Measurements from ENCODE around the gene SERPINA10.

Gene SERPINA10

DNA sequence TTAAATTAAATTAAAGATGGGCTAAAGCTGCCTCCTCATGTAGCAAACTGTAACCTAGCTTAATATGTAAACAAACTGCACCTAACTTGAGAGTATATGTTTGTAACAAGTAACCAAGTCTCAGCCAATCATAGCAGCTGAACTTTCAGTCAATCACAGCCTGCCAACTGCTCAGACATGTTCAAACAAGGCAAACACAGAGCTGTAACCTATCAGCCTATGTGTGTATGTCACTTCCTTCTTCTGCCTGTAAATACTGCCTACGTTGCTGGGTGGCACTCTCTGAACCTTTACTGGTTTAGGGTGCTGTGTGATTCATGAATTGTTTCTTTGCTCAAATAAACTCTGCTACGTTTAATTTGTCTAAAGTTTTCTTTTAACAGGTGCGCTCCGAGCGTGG, 27.2 kb upstream of the SERPINA10 start:
- Histone ChIP-seq H3K27me3 (no peaks in the 10 kb centered on the region), H3K4me1 (peaks cover 0 to 11% (median 0%) of the 10 kb centered on the region in 10 experiments; a peak in 4 of 20 replicates), H3K4me3 (no peak overlapping the region), H3K9me3 (replicated peaks in 1 of 11) (peaks cover 0 to 19% (median 6%) of the 10 kb centered on the region in 11 experiments; a peak in 7 of 22 replicates), H3K4me2 (peak overlapping the region in 2 of 11 experiments; percentile 9 to 53; a peak in 4 of 22 replicates), H4K20me1 (no peaks in the 10 kb centered on the region), H3K27ac (peak overlapping the region in 2 of 11 experiments; percentile 17 to 26; a peak in 2 of 22 replicates), H3K9ac (no peak overlapping the region), H3K36me3 (no peaks in the 10 kb centered on the region)
- no peak for TF ChIP-seq Cebpa-rat (IDR thresholded peaks at IDR 0.05)

GRCh38 chr14:94317259-94317658, 24.2 kb upstream of the SERPINA10 start:
- no peak overlapping the region for H3K27ac ChIP-seq
- no peak for TF ChIP-seq Cebpa-rat (IDR thresholded peaks at IDR 0.05)

DNA sequence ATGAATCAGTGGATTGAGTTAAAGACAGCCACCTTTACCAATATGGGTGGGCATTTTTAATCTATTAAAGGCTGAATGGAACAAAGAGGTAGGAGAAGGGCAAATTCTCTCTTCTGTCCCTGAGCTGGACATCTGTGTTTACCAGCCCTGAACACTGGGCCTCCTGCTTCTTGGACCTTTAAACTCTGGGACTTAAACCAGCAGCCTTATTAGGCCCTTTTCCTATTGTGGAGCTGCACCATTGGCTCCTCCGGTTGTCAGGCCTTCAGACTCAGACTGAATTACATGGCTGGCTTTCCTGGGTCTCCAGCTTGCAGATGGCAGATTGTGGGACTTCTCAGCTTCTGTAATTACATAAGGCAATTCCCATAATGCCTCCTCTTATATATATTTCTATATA, 23.6 kb upstream of the SERPINA10 start:
- Histone ChIP-seq H3K4me3 (no peak overlapping the region), H3K4me1 (peaks cover 0 to 11% (median 0%) of the 10 kb centered on the region in 10 experiments; a peak in 4 of 20 replicates), H4K20me1 (no peaks in the 10 kb centered on the region), H3K9ac (no peak overlapping the region), H3K27me3 (no peaks in the 10 kb centered on the region), H3K9me3 (replicated peaks in 1 of 11) (peaks cover 0 to 31% (median 10%) of the 10 kb centered on the region in 11 experiments; a peak in 13 of 22 replicates), H3K36me3 (no peaks in the 10 kb centered on the region), H3K4me2 (no peak overlapping the region), H3K27ac (no peak overlapping the region)
- no peak for TF ChIP-seq Cebpa-rat (IDR thresholded peaks at IDR 0.05)

More at GRCh38 chr14:94317259-94317658, 24.2 kb upstream of the SERPINA10 start:
- no peak overlapping the region for H3K9ac ChIP-seq
- H3K4me1 ChIP-seq: peaks cover 0 to 11% (median 0%) of the 10 kb centered on the region in 10 experiments; a peak in 4 of 20 replicates
- no peaks in the 10 kb centered on the region for H4K20me1 ChIP-seq
- no peaks in the 10 kb centered on the region for H3K36me3 ChIP-seq
- no peaks in the 10 kb centered on the region for H3K27me3 ChIP-seq
- no peak overlapping the region for H3K4me3 ChIP-seq
- H3K9me3 ChIP-seq (replicated peaks in 1 of 11): peaks cover 0 to 31% (median 10%) of the 10 kb centered on the region in 11 experiments; a peak in 13 of 22 replicates
- no peak overlapping the region for H3K4me2 ChIP-seq

DNA sequence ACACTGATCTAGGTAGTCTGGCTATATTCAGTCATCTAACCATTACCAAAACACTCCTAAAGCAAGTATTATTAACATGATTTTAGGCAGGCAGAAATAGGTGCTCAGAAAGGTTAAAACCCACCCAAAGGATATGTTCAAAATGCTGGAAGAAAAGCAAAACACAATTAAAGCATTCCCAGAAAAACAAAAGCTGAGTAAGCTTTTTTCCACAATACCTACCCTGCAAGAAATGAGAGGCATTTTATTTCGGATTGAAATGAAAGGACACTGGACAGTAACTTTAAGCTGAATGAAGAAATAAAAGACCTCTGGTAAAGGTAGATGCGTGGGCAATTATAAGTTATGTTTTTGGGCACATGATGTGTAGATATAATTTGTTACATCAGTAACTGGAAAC, 21.8 kb upstream of the SERPINA10 start:
- Histone ChIP-seq H4K20me1 (no peaks in the 10 kb centered on the region), H3K4me3 (no peak overlapping the region), H3K36me3 (no peaks in the 10 kb centered on the region), H3K9me3 (replicated peaks in 1 of 11) (peaks cover 0 to 31% (median 10%) of the 10 kb centered on the region in 11 experiments; a peak in 13 of 22 replicates), H3K27me3 (no peaks in the 10 kb centered on the region), H3K9ac (no peak overlapping the region), H3K4me1 (peaks cover 0 to 1% (median 0%) of the 10 kb centered on the region in 10 experiments; a peak in 1 of 20 replicates), H3K4me2 (no peak overlapping the region), H3K27ac (no peak overlapping the region)
- no peak for TF ChIP-seq Cebpa-rat (IDR thresholded peaks at IDR 0.05)

GRCh38 chr14:94313991-94314655, 21.1 kb upstream of the SERPINA10 start:
- H3K27ac ChIP-seq: no peak overlapping the region
- H3K4me1 ChIP-seq: no peaks in the 10 kb centered on the region
- TF ChIP-seq Cebpa-rat (IDR thresholded peaks at IDR 0.05): no peak
- no peaks in the 10 kb centered on the region for H4K20me1 ChIP-seq
- no peaks in the 10 kb centered on the region for H3K27me3 ChIP-seq
- H3K4me2 ChIP-seq: no peak overlapping the region
- peaks cover 0 to 31% (median 10%) of the 10 kb centered on the region in 11 experiments; a peak in 13 of 22 replicates for H3K9me3 ChIP-seq (replicated peaks in 1 of 11)
- no peaks in the 10 kb centered on the region for H3K36me3 ChIP-seq
- H3K4me3 ChIP-seq: no peak overlapping the region
- H3K9ac ChIP-seq: no peak overlapping the region

GRCh38 chr14:94312481-94313246, 19.6 kb upstream of the SERPINA10 start:
- Histone ChIP-seq H3K36me3 (no peaks in the 10 kb centered on the region), H3K4me1 (no peaks in the 10 kb centered on the region), H3K9me3 (replicated peaks in 1 of 11) (peaks cover 3 to 28% (median 14%) of the 10 kb centered on the region in 11 experiments; a peak in 18 of 22 replicates), H3K27me3 (no peaks in the 10 kb centered on the region), H3K4me2 (no peak overlapping the region), H3K27ac (no peak overlapping the region), H3K4me3 (no peak overlapping the region), H3K9ac (no peak overlapping the region), H4K20me1 (no peaks in the 10 kb centered on the region)
- no peak for TF ChIP-seq Cebpa-rat (IDR thresholded peaks at IDR 0.05)

DNA sequence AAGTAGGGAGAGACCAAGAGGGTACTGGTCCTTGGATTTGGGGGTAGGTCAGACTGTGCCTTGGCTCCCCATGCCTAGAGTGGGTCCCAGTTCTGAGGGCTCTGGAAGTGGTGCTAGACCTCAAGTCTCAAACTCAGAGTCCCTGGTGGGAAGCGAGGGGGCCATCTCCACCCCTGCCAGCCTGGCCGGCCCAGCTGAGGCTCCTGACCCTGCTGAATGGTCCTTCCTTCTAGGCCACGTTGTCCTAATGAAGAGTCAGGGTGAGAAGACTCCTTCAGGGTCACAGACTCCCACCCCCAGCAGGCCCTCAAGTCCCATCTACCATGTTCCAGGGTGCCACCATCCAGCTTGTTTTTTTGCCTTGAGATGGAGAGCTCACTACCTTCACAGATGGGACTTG, 17.2 kb upstream of the SERPINA10 start:
- Histone ChIP-seq H3K4me2 (no peak overlapping the region), H3K27me3 (no peaks in the 10 kb centered on the region), H3K4me1 (no peaks in the 10 kb centered on the region), H3K4me3 (no peak overlapping the region), H3K9me3 (replicated peaks in 1 of 11) (peaks cover 4 to 24% (median 11%) of the 10 kb centered on the region in 11 experiments; a peak in 14 of 22 replicates), H3K9ac (no peak overlapping the region), H3K27ac (no peak overlapping the region), H4K20me1 (no peaks in the 10 kb centered on the region), H3K36me3 (no peaks in the 10 kb centered on the region)
- no peak for TF ChIP-seq Cebpa-rat (IDR thresholded peaks at IDR 0.05)

DNA sequence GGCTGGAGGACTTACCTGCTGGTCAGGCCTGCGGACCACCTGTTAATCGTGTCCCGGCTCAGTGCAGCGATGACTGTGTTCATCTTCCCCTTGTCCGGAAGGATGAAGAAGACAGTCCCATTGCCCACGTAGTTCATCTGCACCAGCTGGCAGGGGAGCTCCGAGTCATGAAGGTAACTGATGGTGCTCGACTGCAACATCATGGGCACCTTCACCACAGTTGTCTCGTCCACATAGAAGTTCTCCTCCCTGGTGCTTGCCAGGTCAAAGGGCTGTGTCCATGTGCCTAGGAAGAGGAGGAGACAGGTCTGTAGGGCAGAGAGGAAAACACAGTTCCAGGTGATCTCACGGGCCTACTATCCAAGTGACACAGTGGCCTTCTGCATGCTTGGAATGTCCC, 16.7 kb upstream of the SERPINA10 start:
- H3K27ac ChIP-seq: no peak overlapping the region
- no peaks in the 10 kb centered on the region for H3K27me3 ChIP-seq
- no peaks in the 10 kb centered on the region for H3K36me3 ChIP-seq
- no peak overlapping the region for H3K9ac ChIP-seq
- no peaks in the 10 kb centered on the region for H3K4me1 ChIP-seq
- H3K4me3 ChIP-seq: no peak overlapping the region
- peaks cover 4 to 19% (median 11%) of the 10 kb centered on the region in 11 experiments; a peak in 14 of 22 replicates for H3K9me3 ChIP-seq (replicated peaks in 1 of 11)
- no peak for TF ChIP-seq Cebpa-rat (IDR thresholded peaks at IDR 0.05)
- no peaks in the 10 kb centered on the region for H4K20me1 ChIP-seq
- no peak overlapping the region for H3K4me2 ChIP-seq

GRCh38 chr14:94307410-94307992, 14.4 kb upstream of the SERPINA10 start:
- Histone ChIP-seq H3K4me1 (no peaks in the 10 kb centered on the region), H3K9me3 (replicated peaks in 1 of 11) (peaks cover 4 to 16% (median 10%) of the 10 kb centered on the region in 11 experiments; a peak in 13 of 22 replicates), H3K36me3 (no peaks in the 10 kb centered on the region), H3K27ac (no peak overlapping the region), H4K20me1 (no peaks in the 10 kb centered on the region), H3K4me3 (no peak overlapping the region), H3K9ac (no peak overlapping the region), H3K27me3 (no peaks in the 10 kb centered on the region), H3K4me2 (no peak overlapping the region)
- TF ChIP-seq Cebpa-rat (IDR thresholded peaks at IDR 0.05): no peak
